Measurements from ENCODE around the gene SMARCA2.

SMARCA2 gene

DNA sequence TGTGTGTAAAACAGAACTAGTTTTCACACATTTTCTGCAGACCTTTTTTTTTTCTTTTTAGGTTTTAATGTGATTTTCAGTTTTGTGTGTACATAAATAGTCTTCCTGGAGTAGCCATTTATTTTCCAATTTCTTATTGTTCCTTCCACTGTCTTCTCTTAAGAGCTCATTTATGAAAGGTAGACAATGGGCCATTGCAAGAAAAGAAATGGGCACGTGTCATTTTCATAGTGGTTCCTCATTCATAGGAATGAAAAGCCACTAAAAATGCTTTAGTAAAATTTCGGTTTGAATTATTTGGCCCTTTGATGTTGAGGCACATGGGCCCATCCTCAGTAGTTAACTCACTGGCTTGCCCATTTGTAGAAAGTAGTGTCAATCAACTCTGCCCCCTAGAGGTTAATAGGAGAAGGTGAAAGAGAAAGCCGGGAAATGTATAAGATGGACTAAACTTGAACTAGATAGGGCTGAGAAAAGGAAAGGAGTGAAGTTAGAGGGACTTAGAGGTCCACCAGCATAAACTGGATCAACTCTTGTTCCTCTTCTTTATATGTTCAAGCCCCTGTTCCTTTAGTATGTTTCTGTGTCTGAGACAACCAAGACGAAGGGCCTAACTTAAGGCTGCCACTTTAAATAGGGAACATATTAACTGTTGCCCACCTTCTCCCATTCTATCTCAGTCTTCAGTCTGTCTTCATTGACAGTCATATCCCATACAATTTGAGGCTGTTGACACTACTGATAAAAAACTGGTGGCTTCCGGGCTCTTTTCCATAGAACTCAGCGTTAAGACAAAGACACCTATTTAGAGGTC, 72.6 kb downstream of the SMARCA2 start:
- DNase-seq (ENCODE audit: low read depth, low spot score) = peak; percentile 12

DNA sequence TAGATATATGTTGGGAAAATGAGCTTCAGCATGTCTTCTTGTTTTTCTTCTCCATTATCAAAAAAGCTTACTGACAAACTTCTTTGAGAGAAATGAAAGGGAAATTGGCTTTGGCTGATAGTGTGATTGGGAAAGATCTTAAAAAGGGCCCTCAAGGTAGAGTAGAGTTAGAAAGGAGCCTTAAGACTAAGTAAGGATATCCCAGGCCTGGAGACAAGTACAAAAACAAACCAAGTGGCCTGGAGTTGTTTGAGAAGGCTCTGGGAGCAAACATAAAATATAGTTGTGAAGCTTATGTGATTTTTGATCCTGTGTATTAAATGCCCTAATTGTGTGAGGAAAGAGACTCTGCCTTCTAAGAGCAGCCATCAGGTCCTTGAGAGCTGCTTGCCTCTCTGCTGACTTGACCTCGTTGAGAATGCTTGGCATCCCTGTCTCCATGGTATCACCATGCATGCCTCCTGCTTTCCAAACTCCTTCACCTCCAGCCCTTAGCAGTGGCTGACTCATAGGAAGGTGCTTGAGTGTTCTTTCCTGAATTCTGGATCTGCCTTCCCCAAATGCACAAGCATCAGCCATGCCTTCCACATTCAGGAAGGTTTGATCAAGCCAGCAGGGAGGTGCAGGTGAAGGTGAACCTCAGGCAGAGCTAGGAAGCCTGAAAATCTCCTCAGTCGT, 78.9 kb downstream of the SMARCA2 start:
- DNase-seq (ENCODE audit: low read depth, low spot score) = peak; percentile 16

- no peak for DNase-seq (ENCODE audit: low read depth, low spot score)
Observed at GRCh38 chr9:2096376-2096970, 81.3 kb downstream of the SMARCA2 start.

GRCh38 chr9:2106666-2107065, 91.5 kb downstream of the SMARCA2 start:
- DNase-seq (ENCODE audit: low read depth, low spot score) = no peak

DNA sequence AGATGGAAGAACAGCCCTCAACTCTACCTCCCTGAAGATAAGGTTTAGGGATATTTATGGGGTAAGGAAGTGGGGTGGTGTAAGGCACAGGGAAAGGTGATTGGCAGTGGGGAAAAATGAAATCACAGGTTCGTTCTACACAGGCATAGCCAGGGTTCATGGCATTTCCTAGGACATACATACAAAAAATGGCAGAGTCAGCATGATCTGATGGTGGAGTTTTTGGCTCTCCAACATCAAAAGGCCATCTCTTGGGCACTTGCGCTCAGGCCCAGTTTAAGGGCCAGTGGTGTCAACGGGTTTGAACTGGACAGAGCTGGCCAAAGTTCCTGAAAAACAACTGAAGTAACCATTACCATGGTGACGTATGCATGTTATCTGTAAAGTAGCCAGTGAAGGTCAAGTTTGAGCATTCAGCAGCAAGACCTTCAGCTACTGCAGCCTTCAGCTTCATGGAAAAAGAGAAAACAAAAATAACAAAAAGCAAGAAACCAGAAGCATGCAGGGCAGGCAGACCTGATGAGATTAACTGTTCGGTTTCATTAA, 92.8 kb downstream of the SMARCA2 start:
- DNase-seq (ENCODE audit: low read depth, low spot score) = no peak

DNA sequence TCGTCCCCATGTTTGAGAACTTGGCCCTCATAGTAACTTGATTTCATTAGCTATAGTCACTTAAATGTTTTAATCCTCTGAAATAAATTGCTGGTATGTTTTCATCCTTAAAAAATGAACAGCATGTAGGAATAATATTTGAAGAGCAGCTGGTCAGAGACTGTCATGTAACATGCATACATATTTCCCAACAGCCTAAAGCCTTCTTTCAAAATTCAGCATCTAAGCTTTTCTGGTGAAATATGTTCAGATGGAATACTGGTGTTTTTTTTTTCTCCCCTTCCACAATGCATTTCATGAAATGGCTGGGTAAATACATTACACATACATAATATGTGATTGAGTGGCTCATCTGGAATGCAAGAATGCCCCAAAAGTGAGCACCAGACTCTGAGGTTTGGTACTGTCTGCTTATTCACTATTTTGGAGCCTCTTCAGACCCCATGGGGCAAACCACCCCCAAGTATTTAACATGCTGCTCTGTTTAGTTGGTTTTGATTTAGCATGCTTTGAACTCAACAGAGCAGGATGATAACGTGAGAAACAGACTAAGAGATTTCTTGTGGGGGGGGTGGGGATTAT, 94.0 kb downstream of the SMARCA2 start:
- no peak for DNase-seq (ENCODE audit: low read depth, low spot score)

GRCh38 chr9:2110036-2110435, 94.9 kb downstream of the SMARCA2 start:
- DNase-seq (ENCODE audit: low read depth, low spot score) = no peak

DNA sequence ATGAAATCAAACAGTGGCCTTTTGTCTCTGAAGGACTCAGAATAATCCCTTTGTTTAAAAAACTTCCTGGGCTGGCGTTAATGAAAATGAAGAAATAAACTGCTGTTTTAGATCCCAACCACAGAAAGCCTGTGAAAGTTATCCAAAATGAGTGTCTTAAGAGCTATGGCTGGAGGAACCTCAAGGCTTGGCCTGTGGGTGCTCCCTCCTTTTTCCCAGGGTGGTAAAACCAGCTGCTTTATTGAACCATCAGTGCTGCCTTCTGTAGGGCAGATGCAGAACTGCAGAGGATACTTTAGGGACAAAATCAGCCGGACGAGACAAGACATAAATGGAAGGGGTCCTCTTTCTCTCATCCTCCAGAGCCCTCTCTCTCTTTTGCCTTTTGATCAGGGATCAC, 100.9 kb downstream of the SMARCA2 start:
- DNase-seq (ENCODE audit: low read depth, low spot score) = peak; percentile 47

GRCh38 chr9:2117527-2117926, 102.4 kb downstream of the SMARCA2 start:
- no peak for DNase-seq (ENCODE audit: low read depth, low spot score)

DNA sequence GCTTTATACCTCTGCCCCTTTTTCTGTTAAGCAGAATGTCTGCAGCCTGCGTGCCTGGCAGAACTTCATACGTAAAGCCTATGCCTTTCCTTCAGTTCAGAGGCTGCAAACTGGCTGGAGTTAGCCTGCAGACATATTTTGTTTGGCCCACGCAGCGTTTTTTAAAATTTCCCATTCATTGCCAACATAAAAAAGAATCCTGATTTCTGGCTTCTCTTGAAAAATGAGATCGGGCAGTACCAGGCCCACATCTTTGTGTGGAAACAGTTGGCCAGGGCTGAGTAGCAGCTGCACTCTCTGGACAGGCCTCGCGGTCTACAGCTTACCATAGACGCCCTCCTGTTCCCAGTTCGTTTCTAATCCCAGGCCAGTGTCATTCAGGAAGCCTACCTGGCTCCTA, 104.4 kb downstream of the SMARCA2 start:
- no peak for DNase-seq (ENCODE audit: low read depth, low spot score)

DNA sequence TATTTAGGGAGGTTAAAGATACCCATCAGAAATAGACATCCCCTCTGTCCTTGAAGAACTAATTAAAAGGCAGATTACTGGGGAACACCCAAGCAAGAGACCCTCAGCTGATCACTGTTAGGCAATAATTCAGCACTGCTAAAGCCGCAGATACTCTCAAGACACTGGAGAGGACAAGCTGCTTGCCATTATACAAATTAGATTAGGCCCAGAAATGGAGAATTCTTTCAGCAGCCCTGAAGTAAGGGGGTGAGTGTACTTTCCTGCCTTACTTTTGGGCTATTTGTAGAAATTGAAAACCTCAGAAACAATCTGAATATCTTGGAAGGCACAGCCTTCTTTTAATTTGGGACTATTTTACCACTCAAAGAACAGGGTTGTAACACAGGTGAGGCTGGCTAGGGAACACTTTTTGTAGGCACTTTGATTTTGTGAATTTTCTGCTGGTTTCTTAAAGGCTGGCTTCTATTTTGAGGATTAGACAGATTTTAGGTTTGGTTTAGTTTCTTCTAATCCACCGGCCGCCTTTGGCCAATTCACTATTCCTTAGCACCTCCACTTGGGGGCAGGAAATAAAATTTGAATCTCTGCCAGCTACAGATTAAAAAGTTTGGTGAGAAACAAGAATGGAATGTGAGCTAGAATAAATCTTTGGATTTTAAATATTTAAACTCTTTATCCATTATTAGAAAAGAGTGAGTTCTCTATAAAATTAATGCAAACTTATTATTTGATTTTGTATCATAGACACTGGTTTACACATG, 106.0 kb downstream of the SMARCA2 start:
- no peak for DNase-seq (ENCODE audit: low read depth, low spot score)

DNA sequence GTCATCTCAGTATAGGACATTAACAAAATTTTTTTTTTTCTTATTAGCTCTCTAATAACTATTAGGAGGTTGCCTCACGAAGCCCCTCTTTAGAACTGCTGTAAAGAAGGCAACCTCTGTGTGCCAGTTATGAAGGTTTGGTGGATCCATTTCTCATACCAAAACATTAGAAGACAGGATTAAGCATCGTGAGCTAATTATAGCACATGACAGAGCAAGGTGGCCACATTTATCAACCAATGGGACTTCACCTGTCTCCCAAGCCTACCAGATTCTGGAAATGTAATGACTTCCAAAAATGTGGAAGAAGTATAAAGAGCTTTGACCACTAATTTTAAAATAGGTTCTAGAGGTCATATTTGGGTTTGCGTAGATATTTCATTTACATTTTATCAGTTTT, 107.2 kb downstream of the SMARCA2 start:
- no peak for DNase-seq (ENCODE audit: low read depth, low spot score)

- no peak for DNase-seq (ENCODE audit: low read depth, low spot score)
Observed at GRCh38 chr9:2125906-2126305, 110.8 kb downstream of the SMARCA2 start.

GRCh38 chr9:2126331-2126803, 111.2 kb downstream of the SMARCA2 start:
- no peak for DNase-seq (ENCODE audit: low read depth, low spot score)

DNA sequence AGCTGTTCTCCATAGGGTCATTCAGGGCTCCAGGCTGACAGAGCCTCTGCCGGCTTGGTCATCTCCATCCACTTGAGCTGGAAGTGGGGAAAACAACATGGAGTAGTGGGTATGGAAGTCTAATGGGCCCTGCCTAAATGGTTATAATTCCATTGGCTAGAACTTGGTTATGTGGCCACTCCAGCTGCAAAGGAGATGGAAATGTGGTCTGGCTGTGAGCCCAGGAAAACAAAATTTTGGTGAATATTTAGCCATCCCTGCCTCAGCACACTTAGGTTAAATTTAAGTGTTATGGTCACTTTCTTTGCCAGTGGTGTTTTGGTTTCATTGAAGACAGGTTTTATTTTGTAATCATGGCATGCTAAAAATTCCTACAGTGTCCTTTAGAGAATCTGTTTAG, 112.3 kb downstream of the SMARCA2 start:
- no peak for DNase-seq (ENCODE audit: low read depth, low spot score)

DNA sequence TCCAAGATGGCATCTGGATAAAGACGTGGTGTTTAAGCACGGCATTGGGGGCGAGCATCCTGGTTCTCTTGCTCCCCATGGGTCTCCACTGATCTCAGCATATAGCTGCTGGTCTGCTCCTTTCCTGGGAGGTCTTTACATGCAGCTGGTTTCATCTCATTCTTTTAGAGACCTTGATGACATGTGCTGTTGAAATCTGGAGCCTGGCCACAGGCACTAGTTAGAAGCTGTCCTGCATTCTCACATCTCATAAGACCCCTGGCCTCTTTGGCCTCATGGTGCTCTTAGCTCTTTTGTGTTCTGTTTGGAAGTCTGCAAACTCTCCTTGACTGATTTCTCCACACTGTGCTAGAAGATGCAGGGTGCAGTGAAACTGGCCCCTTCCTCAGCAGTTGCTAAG, 113.0 kb downstream of the SMARCA2 start:
- no peak for DNase-seq (ENCODE audit: low read depth, low spot score)

- DNase-seq (ENCODE audit: low read depth, low spot score) = no peak
Observed at GRCh38 chr9:2128618-2129017, 113.5 kb downstream of the SMARCA2 start.

DNA sequence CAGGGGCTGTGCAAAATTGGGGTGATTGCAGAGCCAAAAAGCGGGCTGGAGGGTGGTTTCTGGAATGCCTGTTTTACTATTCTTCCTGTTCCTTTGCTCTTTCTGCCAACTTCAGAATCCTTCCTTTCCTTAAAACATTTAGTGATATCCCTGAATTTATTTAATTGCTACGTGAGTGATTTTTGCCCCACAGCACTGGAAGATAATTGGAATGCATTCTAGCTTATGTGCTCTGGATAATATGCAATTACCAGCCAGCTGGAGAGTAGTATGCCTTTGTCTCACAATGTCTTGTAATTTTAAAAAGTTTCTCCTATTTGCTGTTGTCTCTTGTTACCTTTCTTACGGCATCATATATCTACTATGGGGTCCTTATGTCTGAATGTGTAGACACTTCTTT, 115.8 kb downstream of the SMARCA2 start:
- DNase-seq (ENCODE audit: low read depth, low spot score) = no peak

DNA sequence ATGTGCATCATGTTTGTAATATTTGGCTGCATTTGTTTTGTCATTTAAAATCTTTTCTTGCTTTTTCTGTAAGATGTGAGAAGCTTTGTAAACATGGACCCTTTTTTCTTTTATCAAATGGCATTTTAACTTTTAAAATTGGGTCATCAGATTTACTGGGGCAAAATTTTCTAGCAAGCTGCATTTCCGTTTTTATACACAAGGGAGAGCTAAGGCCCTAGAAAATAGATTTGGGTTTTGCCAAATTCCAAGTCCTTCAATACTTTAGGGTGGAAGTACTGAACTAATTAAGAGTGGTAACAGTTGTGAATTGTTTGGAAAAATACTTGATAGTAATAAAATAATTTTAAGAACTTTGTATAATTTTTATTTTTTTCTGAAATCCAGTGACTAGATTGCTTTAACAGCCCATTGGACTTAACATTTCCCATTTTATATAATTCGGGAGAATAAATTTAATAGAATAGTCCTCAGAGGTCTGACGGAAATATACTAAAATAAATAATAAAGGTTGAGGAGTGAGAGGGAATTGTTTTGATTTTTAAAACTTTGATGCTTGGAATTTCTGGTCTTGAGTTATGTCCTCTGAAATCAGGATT, 117.4 kb downstream of the SMARCA2 start:
- DNase-seq (ENCODE audit: low read depth, low spot score) = peak; percentile 28

DNA sequence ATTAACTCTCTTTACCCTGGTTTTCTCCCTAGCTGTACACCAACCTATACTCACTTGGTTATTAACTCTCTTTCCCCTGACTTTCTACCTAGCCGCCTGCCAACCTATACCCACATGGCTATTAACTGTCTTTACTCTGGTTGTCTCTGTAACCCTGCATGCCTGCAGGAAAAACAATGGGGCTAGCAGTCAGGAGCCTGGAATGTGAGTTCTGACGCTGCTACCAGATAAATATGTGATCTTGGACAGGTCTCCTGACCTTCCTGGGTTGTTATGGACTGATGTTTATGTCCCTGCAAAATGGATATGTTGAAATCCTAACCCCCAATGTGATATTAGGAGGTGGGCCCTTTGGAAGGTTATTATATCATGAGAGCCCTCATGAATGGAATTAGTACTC, 119.2 kb downstream of the SMARCA2 start:
- DNase-seq (ENCODE audit: low read depth, low spot score) = no peak

- no peak for DNase-seq (ENCODE audit: low read depth, low spot score)
Observed at GRCh38 chr9:2138646-2139045, 123.5 kb downstream of the SMARCA2 start.
